IPS DF 19.7 (cell line): Measurements from ENCODE around the gene POLRMT.
"Not testable (repeated sequence)": the region's sequence is repeated elsewhere in the genome, so short reads cannot be mapped to it uniquely, and the experiment has no call there.

Source experiments
- DNase-seq: peaks from one replicate; pipeline ENCODE4 v3.0.0-alpha.2; 2013; ENCODE audit warnings: low read depth, low spot score

POLRMT gene

DNA sequence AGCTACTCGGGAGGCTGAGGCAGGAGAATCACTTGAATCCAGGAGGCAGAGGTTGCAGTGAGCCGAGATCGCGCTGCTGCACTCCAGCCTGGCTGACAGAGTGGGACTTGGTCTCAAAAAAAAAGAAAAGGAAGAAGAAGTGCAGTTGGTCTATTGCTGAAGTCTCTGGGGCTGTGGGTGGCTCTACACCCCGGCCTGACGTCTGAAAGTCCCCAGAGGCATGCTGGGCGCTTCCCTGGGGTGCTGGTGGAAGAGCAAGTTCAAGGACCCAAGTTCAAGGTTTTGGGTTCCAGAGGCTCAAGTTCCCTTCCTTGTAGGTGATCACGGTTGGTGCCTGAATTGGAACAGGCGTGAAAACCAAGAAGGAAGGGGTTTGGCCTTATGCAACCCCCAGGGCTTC, 39.8 kb downstream of the POLRMT start:
- DNase-seq = no peak

DNA sequence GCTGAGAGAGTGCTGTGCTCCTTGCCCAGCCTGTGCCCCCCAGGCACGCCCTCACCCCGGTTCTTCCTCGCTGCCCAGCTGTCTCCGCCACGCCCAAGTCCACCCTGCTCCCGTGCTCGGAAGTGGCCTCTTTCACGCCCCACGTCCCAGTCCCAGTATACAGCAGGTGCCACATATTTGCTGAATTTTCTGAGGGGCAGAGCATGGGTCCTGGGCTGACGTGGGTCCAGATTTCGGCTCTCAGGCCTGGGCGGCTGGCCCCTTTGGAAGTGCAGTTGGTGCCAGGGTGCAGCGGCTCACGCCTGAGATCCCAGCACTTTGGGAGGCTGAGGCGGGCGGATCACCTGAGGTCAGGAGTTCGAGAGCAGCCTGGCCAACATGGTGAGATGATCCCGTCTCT, 40.3 kb downstream of the POLRMT start:
- DNase-seq = no peak

DNA sequence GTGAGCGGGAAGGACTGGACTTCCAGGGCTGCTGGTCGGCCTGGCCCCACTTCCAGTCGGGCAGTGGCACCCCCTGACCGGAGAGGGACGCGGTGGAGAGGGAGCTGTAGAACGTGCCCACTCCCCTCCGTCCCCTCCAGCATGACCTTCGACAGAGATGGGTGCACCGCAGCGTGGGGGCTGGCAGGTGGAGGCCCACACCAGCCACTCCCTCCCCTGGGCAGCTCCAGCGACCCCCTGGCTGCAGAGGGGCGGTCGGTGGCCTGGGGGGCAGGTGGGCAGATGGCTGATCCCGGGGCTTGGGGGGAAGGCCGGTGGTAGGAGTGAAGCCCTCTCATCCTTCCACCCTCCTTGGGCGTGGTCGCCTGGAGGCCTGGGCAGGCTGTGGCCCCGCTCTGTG, 41.2 kb downstream of the POLRMT start:
- no peak for DNase-seq

DNA sequence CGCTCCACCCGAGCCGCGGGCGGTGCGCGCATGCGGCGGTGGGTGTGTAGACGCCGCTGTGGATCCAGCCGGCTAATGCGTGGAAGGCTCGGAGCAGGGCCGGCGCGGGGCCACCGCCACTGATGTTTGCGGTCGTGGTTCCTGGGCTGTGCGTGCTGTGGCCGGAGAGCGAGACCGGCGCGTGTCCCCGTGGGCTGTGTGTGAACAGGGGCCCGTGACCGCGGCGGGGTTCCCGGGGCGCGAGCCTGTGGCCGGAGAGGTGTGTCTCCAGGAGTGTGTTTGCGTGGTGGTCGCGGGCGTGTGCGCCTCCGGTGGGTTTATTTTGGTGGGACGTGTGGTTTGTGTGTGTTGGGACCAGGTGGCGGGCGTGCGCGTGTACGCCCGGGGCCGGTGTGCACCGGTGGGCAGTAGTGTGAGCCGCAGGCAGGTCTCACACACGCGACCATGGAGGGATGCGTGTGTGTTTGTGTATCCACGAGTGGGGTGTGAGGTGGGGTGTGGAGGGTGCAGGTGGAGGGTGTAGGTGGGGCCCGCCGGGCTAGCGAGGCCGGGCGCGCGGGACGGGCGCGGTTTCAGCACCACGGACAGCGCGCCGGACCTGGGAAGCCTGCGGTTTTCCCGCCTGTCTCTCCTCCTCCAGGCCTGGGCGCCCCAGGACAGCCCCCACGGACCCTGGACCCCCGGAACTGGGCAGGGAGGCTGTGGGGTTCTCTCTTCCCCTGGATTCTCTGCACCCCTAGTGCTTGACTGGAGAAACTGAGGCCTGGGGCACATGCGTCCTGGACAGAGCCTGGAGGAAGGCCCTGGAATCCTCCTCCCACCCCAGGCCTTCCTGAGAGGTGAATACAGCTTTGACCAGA, 42.0 kb downstream of the POLRMT start:
- no peak for DNase-seq

DNA sequence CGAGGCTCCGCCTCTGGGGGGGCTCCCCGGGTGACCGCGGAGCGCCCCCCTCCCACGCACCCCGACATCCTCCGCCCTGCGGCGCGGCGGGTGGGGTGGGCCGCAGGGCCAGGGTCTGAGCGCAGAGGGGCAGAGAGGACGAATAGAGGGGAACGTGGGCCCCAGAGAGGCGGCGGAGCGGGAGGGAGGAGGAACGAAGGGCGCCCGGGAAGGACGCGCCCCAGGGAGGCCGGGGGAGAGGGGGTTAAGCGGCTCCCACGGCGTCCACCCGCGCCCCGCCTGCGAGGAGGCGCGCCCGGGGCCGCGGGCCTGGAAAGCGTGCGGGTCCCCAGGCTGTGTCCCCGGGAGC, 42.6 kb downstream of the POLRMT start:
- DNase-seq = no peak

DNA sequence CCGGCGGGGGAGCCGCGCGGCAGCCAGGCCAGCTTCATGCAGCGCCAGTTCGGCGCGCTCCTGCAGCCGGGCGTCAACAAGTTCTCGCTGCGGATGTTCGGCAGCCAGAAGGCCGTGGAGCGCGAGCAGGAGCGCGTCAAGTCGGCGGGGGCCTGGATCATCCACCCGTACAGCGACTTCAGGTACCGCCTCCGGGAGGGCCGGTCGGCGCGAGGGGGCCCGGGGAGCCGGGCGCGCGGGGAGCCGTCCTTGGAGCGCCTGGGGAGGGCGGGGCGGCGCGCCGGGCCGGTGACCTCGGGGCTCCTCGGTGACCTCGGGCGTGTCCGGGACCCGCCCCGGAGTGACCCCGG, 43.0 kb downstream of the POLRMT start:
- no peak for DNase-seq

DNA sequence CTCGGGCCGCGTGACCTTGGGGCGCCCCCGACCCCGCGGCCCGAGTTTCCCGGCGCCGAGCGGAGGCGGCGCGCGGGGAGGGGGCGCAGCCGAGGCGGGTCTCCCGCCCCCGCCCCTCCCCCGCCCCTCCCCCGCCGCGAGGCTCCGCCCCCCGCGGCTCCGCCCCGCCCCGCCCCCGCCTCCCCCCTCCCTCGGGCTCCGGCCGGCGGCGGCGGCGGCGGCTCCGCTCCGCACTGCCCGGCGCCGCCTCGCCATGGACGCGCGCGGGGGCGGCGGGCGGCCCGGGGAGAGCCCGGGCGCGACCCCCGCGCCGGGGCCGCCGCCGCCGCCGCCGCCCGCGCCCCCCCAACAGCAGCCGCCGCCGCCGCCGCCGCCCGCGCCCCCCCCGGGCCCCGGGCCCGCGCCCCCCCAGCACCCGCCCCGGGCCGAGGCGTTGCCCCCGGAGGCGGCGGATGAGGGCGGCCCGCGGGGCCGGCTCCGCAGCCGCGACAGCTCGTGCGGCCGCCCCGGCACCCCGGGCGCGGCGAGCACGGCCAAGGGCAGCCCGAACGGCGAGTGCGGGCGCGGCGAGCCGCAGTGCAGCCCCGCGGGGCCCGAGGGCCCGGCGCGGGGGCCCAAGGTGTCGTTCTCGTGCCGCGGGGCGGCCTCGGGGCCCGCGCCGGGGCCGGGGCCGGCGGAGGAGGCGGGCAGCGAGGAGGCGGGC, 43.5 kb downstream of the POLRMT start, which contains the start of gene HCN2:
Gene HCN2, plus strand, starts transcription at position 189 of the 703 bp plus-strand sequence. Its CDS starts 65 bp downstream, at position 254.
- DNase-seq = no peak

DNA sequence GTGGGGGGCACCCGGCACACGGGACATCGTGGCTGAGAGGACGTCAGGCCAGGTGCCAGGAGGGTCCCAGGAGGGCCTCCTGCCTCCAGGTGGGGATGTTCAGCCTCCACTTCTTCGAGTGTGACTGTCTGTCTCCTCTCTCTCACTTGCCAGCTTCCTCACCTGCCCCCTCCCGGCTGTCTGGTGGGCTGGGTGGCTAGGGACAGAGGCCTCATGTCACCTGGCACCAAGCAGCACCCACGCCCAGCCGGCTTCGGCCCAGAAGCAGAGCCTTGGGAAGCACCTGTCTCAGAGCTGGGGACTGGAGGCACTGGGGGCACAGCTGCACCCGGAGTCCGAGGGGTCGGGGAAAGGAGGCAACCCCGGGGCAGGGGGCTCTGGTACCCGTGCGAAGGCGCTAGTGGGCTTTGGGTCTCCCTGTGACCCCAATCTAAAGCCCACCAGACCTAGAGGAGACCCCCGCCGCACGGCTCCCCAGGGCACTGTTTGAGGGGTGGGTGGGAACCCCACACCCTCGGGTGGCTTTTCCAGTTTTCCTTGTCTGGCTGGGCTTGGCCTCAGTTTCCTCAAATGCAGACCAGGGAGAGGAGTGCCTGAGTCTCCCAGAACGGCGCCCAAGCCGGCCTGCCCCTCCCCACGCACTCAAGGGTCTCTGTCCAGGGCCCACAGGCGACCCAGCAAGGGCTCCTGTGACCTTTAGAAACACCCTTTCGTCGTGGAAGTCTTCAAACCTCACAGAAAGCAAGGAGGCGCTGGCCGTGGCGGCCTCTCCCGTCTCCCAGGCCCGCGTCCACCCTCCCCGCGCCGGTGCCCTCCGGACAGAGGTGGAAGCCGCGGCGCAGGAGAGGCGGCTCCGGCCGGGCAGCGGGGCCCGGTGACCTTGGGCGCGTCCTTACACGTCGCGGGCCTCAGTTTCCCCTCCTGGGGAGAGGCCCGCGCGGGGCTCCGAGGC, 44.3 kb downstream of the POLRMT start:
- DNase-seq = no peak

DNA sequence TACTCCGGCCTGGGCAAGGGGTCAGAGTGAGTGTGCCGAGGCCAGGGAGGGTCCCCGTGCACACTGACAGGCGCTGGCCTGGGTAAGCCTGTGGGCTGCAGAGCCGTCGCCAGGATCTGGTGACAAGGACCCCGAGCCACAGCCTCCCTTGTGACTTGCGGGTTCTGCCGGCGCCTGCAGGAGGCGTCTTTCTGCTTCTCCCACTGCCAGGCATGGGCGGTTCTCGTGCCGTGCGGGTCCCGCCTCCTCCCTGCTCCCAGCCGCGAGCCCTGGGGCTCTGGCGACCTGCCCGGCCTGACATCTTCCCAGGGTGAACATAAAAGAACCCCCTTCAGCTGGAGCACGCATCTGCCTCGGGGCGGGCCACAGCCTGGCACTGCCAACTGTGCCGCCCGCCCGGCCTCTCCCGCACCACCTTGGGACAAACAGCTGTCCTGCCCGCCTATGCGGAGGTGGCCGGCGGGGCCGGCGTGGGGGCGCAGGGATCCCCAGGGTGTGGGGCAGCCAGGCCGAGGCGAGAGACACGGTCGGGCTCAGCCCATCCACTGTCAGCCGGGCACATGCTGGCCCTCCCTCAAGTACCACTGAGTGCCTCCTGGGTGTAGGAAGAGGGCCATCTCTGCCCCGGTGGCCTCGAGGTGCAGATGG, 45.1 kb downstream of the POLRMT start:
- DNase-seq = no peak

DNA sequence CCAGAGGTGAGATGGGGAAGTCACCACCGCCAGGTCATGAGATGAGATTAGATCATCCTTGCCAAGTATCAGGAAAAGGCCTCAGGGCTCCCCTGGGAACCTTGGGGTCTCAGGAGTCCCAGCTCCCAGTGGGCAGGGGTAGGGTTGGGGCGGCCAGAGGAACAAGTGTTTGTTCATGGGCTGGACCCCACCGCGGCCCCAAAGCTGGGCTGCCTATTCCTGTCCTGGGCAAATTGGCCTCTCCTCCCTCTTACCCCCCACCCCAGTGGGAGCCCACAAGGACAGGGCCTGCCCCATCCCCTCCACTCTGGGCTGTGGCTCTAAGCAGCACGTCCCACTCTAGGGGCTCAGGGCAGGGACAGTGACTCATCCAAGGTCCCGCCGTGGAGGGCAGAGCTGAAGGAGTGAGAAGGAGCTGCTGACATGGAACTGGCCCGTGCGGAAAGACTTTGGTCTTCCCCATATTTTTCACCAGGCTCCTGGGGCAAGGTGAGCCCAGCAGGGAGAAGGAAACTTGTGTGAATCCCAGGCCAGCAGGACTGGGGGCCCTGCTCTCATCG, 47.7 kb downstream of the POLRMT start:
- DNase-seq = no peak

DNA sequence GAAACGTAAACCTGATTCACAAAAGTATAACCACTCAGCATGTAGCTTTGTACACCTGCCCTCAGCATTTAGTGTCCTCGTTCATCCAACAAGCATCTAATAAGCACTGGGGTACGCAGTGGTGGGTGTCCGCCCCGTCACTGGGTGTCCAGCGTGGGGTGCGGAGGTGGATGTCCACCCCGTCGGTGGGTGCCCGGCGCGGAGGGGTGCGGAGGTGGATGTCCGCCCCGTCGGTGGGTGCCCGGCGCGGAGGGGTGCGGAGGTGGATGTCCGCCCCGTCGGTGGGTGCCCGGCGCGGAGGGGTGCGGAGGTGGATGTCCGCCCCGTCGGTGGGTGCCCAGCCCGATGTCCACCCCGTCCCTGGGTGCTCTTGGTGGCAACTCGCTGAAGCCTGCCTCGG, 48.2 kb downstream of the POLRMT start:
- not testable (repeated sequence) for DNase-seq

DNA sequence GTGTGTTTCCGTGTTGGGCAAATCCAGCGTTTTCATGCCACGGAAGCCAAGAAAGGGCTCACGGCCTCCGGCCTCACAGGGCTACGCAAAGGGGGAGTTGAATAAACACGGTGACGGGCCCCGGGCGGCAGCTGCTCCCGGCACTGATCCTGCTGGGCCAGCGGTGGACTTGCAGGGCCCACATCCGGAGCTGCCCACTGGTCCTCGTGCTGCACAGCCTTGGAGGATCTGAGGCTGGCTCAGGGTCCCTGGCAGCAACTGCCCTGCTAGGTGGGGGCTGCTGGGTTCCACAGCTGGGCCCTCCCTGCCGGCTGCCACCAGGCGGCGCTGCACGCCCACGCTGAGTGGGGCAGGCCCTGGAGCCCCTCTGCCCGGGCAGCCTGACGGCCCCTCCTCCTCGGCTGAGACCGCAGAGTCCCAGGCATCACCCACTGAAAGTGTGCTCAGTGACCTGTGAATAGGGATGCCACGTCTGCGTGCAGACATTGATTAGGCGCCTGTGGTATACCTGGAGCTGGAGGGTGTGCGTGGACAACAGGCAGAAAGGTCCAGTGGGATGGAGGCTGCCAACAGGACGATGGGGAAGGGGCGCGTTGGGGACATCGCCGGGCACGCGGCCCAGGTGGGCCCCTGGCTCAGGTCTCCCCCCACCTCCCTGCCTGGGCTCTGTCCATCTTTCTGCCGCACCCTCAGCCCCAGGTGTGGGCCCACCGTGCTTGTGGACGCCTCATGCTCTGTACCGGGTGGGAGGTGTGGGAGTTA, 48.9 kb downstream of the POLRMT start:
- DNase-seq = no peak

DNA sequence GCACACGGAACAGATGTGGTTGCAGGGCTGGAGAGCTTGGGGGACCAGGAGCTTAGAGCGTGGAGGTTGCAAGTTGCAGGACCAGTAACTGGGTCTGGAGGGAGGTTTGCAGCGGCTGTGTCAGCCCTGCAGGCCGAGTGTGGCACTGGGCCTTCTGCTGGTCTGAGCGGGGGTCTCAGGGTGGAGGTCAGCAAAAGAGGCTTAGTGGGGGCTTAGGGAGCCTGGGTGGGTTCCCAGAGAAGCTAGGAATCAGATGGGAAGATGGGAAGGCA, 49.4 kb downstream of the POLRMT start:
- no peak for DNase-seq

DNA sequence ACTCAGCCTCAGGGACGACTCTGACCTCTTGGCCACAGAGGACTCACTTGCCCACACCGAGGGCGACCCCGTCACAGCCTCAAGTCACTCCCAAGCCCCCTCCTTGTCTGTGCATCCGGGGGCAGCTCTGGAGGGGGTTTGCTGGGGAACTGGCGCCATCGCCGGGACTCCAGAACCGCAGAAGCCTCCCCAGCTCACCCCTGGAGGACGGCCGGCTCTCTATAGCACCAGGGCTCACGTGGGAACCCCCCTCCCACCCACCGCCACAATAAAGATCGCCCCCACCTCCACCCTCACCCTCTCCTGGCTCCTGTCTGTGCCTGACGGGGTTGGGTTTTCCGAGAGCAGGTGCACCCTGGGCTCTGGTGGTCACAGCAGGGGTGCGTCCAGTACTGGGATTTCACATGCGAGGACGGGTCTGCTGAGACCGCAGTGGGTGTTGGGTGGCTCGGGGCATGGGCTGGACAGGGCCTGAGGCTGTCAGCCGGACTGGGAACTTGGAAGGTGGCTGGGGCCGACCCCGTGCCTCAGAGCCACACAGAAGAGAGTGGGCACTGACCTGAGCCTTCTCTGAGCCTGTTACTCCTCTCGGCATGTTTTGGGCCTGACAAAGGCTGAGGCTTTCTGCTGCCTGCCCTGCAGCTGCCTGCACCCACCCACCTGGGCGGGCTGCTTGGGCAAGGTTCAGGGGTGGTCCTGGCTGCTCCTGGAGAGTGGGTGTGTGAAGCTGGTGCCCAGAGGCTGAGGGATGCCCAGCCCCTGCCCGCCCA, 50.0 kb downstream of the POLRMT start:
- no peak for DNase-seq

DNA sequence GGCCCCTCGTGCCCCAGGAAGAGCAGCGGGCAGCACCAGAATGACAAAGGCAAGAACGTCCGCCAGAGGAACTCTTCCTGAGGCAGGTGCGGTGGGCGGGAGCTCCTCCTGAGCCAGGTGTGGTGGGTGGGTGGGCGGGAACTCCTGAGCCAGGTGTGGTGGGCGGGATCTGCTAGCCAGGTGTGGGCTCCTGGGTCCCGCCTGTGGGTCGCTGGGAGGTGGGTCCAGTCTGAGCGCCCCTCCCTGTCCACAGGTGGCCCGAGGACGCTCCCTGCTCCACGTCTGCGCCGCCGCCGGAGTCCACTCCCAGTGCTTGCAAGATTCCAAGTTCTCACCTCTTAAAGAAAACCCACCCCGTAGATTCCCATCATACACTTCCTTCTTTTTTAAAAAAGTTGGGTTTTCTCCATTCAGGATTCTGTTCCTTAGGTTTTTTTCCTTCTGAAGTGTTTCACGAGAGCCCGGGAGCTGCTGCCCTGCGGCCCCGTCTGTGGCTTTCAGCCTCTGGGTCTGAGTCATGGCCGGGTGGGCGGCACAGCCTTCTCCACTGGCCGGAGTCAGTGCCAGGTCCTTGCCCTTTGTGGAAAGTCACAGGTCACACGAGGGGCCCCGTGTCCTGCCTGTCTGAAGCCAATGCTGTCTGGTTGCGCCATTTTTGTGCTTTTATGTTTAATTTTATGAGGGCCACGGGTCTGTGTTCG, 50.7 kb downstream of the POLRMT start:
- no peak for DNase-seq

DNA sequence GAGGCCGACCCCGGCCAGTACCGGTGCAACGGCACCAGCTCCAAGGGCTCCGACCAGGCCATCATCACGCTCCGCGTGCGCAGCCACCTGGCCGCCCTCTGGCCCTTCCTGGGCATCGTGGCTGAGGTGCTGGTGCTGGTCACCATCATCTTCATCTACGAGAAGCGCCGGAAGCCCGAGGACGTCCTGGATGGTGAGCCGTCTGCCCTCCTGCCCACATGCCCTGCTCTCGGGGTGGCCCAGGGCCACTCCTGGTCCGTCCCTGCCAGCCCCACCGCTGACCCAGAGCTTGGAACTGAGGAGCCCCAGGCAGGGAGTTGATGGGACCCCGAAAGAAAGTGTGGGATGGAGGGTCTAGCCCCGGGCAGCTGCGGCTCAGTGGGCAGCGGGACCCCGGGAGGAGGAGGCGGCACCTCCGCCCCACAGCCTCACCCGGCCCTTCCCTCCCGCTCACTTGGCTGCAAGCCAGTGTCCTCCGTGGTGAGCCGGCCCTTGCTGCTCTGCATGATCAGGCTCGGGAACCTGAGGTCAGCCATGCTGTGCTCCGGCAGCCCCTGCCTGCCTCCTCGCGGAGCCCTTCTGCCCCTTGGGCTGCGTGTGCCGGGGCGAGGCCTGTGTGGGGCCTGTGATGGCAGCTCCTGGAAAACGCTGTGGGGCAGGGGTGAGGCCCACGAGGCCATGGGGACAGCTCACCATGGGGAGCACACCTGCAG, 51.8 kb downstream of the POLRMT start:
- DNase-seq = no peak

DNA sequence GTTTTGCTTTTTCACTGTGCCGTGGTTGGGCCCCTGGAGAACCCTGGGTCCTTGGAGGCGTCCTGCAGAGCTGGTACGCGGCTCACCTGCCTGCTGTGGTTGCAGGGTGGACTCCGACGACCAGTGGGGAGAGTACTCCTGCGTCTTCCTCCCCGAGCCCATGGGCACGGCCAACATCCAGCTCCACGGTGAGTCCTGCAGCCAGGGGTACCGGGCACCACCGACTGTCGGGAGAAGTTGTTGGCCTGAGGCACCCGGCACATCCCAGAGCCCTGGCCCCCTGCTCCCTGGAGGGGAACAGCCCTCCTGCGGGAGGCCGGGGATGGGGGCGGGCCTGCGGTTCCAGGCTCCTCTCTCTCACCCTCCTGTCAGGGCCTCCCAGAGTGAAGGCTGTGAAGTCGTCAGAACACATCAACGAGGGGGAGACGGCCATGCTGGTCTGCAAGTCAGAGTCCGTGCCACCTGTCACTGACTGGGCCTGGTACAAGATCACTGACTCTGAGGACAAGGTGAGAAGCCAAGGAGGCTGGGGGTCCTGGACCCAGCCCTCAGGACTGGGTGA, 53.0 kb downstream of the POLRMT start:
- no peak for DNase-seq

DNA sequence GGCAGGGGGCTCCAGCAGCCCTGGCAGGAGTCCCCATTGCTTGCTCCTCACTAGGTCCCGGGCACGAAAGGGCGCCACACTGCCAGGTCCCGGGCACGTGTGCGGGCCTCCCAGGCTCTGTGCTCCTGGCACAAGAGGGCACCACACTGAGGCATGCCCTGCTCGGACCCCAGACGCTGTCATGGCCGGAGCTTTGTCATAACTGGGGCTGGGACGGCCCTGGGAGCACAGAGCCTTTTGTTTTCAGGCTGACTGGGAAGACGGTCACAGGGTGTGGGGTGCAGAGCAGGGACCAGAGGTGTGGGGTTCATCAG, 53.5 kb downstream of the POLRMT start:
- no peak for DNase-seq
